Stomach smooth muscle (tissue), 2 donors: Measurements from ENCODE around the gene DIPK2A.

ENCODE experiments used
- H3K27ac ChIP-seq: one replicate; pipeline ENCODE4 v1.7.0; 2013; ENCODE audit warnings: mild to moderate bottlenecking, low read length, inconsistent platforms
- H3K27me3 ChIP-seq, 2 donors: one replicate each; pipeline ENCODE4 v1.7.0; 2013; ENCODE audit warnings: low read length in 2 of 2; ENCODE audit not compliant: insufficient read depth in 2 of 2, control insufficient read depth in 1 of 2
- H3K36me3 ChIP-seq, 2 donors: one replicate each; pipeline ENCODE4 v1.7.0; 2013; ENCODE audit warnings: low read length in 2 of 2; ENCODE audit not compliant: control insufficient read depth in 2 of 2, insufficient read depth in 2 of 2
- H3K4me1 ChIP-seq: one replicate; pipeline ENCODE4 v1.7.0; 2013; ENCODE audit warnings: low read length; ENCODE audit not compliant: control insufficient read depth, insufficient read depth
- H3K4me3 ChIP-seq, 2 donors: one replicate each; pipeline ENCODE4 v1.7.0; 2013; ENCODE audit warnings: low read length in 2 of 2
- H3K9ac ChIP-seq, 2 donors: one replicate each; pipeline ENCODE4 v1.7.0; 2013; ENCODE audit warnings: low read length in 2 of 2, mild to moderate bottlenecking in 1 of 2
- H3K9me3 ChIP-seq, 2 donors: one replicate each; pipeline ENCODE4 v1.7.0; 2013; ENCODE audit warnings: low read length in 2 of 2; ENCODE audit not compliant: control insufficient read depth in 2 of 2
- donor health status: healthy.
- donor health status: Pancreatic carcinoma.

Gene DIPK2A, protein sequence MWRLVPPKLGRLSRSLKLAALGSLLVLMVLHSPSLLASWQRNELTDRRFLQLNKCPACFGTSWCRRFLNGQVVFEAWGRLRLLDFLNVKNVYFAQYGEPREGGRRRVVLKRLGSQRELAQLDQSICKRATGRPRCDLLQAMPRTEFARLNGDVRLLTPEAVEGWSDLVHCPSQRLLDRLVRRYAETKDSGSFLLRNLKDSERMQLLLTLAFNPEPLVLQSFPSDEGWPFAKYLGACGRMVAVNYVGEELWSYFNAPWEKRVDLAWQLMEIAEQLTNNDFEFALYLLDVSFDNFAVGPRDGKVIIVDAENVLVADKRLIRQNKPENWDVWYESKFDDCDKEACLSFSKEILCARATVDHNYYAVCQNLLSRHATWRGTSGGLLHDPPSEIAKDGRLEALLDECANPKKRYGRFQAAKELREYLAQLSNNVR

DNA sequence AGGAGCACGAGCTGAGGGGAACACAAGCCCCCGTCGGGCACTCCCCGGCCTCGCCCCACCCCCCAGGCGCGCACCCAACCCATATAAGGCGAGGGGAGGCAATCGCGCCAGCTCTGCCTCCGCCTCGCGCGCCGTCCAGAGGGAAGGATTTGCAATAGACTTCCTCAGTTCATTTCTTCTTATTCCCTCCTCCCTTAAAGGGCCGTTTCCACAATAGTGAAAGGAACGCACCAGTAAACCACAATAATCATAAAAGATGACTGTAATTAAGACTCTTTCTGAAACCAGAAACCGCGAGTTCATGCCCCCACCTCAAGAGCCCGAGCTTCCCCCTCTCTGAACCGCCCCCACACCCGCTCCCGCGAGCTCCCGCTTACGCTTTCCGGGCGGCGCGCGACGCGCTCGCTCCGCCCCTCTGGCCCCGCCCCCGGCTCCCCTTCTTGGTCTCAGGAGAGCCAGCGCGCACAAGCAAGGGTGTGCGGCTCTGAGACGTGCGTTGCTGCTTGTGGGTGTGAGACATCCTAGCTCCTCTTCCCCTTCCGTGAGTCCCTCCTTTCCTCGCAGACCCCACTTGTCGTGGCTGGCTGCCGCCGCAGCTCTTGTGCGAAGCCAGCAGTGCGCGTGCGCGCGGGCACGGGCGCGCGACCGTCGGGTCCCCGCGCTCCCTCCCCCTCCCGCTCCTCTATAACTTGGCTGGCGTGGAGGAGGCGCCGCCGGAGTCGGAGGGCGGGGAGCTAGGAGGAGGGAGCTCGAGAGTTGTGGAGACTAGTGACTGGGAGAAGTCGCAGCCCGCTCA is at the start of gene DIPK2A:
DIPK2A (plus strand) TSS at position 465 of the 796 bp plus-strand sequence. CDS start 510 bp downstream, outside the sequence.
- Histone ChIP-seq H3K27ac (peak within 1 kb of the TSS; percentile 94), H3K36me3 (no peaks in the 10 kb centered on the region), H3K4me1 (peaks cover 2% of the 10 kb centered on the region), H3K9ac (peak within 1 kb of the TSS; percentile 85 to 93), H3K9me3 (no peaks in the 10 kb centered on the region), H3K4me3 (peak within 1 kb of the TSS; percentile 88 to 95), H3K27me3 (no peaks in the 10 kb centered on the region)

DNA sequence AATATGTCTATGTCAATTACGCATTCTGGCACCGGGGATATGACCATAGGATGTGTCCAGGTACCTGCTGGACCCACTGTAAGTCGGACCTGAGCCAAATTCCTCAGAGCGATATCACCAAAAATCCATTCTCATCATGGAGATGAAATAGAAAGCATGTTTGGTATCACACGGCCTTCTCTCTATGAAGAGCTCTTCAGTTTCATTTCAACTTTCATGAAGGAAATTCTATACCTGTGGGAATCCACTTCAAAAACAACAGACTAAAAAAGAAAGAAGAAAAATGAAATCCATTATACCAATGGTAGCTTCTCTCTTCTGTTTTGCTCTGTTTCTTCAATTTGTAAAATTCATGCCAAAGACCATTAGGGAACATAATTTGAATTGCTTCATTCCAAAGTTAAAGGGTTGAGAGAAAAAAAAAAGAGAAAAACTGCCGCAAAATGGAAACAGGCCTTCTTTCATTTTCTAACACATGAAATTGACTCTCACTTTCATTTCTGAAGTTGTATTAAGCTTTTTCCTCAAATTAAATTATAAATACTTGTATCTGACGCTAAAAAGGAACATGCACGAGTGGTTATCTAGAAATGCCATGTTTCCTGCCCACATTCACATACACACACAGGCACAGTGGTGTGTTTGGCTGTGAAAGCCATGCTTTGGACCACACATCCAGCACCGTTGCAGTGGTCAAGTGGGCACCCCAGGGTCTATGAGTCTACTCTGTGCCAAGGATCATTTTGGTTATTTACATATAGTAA is 46.9 kb upstream of the DIPK2A start:
- Histone ChIP-seq H3K36me3 (no peaks in the 10 kb centered on the region), H3K27ac (no peak overlapping the region), H3K4me1 (no peaks in the 10 kb centered on the region), H3K9me3 (no peaks in the 10 kb centered on the region), H3K27me3 (no peaks in the 10 kb centered on the region), H3K9ac (no peak overlapping the region), H3K4me3 (no peak overlapping the region)

DNA sequence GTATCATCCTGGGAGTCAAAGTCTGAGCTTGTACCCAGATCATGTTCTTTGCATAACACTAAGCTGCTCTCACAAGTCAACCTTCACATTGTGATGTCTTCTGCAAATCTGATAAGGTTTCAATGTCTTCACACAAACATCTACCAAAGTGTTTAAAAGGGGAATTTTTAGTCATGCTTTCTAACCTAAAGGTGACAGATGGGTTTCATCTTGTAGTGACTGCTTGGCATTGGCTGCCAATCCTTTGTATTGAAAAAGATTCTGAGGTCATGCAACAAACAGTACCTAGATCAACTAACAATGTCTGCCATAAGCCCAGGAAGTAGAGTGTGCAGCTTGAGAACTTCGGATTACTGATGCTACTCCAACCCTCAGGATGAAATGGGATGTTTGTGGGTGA is 43.6 kb upstream of the DIPK2A start:
- H3K9me3 ChIP-seq, result no peaks in the 10 kb centered on the region
- H3K27me3 ChIP-seq, result no peaks in the 10 kb centered on the region

DNA sequence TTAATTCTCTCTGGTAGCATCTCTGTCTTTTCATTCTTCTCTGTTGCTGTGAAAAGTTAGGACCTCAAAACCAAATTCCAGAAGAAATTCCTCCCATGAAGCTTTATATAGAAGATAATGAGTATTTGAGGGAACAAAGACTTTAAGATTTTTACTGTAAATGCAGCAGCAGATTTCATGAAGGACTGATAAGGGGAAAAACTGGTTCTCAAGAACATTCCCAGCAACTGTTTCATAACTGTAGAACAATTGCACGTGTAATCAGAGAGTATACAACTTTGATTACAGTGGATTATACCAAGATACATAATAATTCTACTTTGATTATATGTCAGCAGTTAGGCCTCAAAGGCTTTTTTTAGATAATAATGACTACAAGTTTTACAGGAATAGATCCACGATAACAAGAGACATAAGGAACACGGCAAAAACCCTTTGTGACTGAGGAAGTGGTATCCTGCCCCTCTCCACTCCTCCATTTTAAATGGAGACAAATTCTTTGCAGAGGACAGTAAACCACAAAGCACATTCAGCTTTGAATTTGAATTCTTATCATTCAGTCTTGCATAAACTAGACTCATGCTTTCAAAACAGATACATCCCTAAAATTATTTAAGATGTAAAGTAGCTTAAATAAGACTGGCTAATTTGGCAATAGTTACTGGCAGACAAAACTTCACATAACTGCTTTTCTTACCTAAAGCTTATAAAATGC is 42.9 kb upstream of the DIPK2A start:
- Histone ChIP-seq H3K9ac (no peak overlapping the region), H3K4me1 (no peaks in the 10 kb centered on the region), H3K36me3 (no peaks in the 10 kb centered on the region), H3K4me3 (no peak overlapping the region), H3K27ac (no peak overlapping the region), H3K27me3 (no peaks in the 10 kb centered on the region), H3K9me3 (no peaks in the 10 kb centered on the region)

More for the DNA sequence above, 43.6 kb upstream of the DIPK2A start:
- no peak overlapping the region for H3K9ac ChIP-seq
- H3K4me1 ChIP-seq, result no peaks in the 10 kb centered on the region
- no peak overlapping the region for H3K27ac ChIP-seq
- no peak overlapping the region for H3K4me3 ChIP-seq
- no peaks in the 10 kb centered on the region for H3K36me3 ChIP-seq

DNA sequence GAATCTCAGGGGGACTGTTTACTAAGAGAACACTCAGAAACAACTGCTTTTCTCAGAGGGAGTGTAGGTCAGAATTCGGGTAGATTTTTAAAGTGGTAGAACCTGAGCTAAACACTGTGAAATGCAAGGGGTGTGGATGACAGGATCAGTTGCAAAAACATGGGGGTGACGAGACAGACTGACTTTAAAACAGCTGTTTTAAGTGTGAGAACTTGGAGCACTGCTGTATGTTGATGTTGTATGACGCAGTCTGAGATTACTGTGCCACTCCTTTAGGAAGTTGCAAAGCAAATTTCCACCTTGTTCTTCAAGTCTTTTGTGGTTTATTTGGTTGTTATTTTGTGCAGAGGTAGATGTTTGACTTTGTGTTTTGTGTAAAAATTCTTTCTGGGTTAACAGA is 36.8 kb upstream of the DIPK2A start:
- Histone ChIP-seq H3K27ac (no peak overlapping the region), H3K4me1 (no peaks in the 10 kb centered on the region), H3K36me3 (no peaks in the 10 kb centered on the region), H3K4me3 (no peak overlapping the region), H3K9me3 (no peaks in the 10 kb centered on the region), H3K9ac (no peak overlapping the region), H3K27me3 (no peaks in the 10 kb centered on the region)

DNA sequence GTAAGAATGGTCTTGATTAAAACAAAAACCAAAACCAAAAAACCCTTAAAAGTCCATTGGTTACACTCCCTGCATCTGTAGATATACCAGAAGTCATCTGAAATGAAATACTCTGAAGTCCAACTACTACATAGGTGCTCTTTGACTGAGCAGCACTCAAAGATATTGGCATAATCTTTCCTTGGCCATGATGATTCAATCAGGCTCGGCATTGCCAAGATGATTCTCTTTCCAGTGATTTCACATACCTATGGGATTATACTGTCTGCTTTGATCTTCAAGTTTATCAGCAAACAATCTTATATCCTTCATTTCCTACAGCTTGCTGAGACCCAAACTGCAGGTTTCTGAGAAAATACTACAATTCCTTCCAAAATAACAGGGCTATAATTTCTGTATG is 35.9 kb upstream of the DIPK2A start:
- Histone ChIP-seq H3K27ac (no peak overlapping the region), H3K9me3 (no peaks in the 10 kb centered on the region), H3K9ac (no peak overlapping the region), H3K4me3 (no peak overlapping the region), H3K27me3 (no peaks in the 10 kb centered on the region), H3K36me3 (no peaks in the 10 kb centered on the region), H3K4me1 (no peaks in the 10 kb centered on the region)

DNA sequence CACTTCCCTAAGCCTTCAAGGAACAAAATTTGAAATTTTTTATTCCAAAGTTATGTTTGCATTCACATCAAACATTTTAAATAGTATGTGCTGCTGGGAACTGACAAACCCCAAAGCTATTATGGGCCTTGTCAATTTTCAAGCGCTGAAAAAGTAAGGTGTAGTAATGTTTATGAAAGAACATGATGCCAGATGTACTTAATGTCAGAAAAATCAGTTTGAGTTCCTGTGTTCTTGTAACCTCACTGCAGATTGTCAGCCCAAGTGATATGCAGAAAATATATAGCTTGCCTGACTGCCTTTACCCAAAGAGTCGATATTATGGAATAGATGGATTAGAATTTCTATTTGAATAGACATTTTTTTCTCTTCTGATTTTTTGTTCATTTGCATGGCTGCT is 20.8 kb upstream of the DIPK2A start:
- Histone ChIP-seq H3K27ac (no peak overlapping the region), H3K27me3 (no peaks in the 10 kb centered on the region), H3K9me3 (no peaks in the 10 kb centered on the region), H3K9ac (no peak overlapping the region), H3K36me3 (no peaks in the 10 kb centered on the region), H3K4me1 (no peaks in the 10 kb centered on the region), H3K4me3 (no peak overlapping the region)

DNA sequence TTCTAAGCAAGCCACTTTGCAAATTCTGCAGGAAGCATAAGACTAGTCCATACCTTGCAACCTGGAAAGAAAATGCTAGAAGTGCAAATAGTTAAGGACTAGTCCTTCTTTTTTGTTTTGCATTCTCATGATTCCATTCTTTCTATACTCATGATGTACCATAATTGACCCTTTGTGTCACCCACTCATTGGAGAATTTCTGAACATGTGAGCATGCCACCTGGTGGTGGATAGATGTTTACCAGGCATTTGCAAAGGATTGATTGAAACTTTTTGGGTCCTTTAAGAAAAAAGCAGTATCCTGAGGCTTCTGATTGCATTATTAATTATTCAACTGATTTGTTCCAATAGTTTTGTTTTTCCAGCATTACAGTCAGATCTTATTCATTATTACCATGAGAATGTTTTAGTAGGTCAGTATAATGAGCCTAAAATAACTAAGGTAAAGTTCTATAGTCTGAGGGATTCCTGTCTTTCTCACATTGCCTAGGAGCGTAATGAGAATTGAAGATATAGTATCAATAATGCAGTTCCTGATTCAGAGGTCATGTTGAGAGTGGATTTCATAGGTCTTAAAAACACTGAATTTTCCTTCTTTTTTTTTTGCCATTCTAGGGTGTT is 20.2 kb upstream of the DIPK2A start:
- Histone ChIP-seq H3K27me3 (no peaks in the 10 kb centered on the region), H3K4me1 (no peaks in the 10 kb centered on the region), H3K9me3 (no peaks in the 10 kb centered on the region), H3K27ac (no peak overlapping the region), H3K36me3 (no peaks in the 10 kb centered on the region), H3K9ac (no peak overlapping the region), H3K4me3 (no peak overlapping the region)

DNA sequence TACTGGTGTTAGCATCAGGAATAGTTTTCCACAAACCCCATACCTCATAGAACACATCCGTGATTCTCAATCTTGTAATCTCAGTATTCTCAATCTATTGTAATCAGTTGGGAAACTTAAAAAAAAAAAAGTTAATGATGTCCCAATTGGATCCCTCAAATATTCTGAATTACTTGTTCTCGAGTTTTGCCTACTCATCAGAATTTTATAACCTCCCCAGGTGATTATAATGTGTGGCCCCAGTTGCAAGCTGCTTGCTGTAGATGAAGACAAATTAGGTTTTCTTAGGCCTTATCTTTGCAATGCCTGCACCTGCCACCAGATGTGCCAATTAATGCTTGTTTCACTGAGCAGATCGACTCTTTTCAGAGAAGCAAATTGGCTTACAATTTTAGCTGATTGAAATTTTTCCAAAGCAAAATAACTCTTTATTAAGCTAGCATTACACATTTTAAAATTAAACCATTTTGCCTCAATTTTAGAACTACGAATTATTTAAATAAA is 19.0 kb upstream of the DIPK2A start:
- no peaks in the 10 kb centered on the region for H3K27me3 ChIP-seq
- H3K4me3 ChIP-seq, result no peak overlapping the region
- H3K4me1 ChIP-seq, result no peaks in the 10 kb centered on the region
- H3K36me3 ChIP-seq, result no peaks in the 10 kb centered on the region
- no peaks in the 10 kb centered on the region for H3K9me3 ChIP-seq
- no peak overlapping the region for H3K27ac ChIP-seq
- no peak overlapping the region for H3K9ac ChIP-seq
